HL-60 (cell line): ENCODE results near the gene SPSB4.

Experiments used
- DNase-seq, 2 experiments: peaks; one replicate each; pipeline ENCODE4 v3.0.0-alpha.2; 2010 to 2020; ENCODE audit warnings: low read depth in 1 of 2, low spot score in 1 of 2
- H3K27ac ChIP-seq: fragments of 250-450 bp; sonication (Bioruptor Pico); replicated peaks from 2 replicates; pipeline ENCODE4 v1.5.1; 2020; ENCODE audit warnings: mild to moderate bottlenecking, moderate library complexity
- H3K27me3 ChIP-seq: fragments of 250-450 bp; sonication (Bioruptor Pico); 2 replicates; pipeline ENCODE4 v1.5.1; 2021; ENCODE audit warnings: mild to moderate bottlenecking, moderate library complexity; ENCODE audit not compliant: insufficient read depth, poor library complexity, severe bottlenecking
- H3K4me3 ChIP-seq: replicated peaks from 2 replicates; pipeline ENCODE4 v1.5.1; 2011; ENCODE audit warnings: mild to moderate bottlenecking, control low read depth, low read length; ENCODE audit not compliant: insufficient read depth
- CTCF ChIP-seq: IDR thresholded peaks from one replicate; pipeline ENCODE4 v1.5.1; 2011; ENCODE audit warnings: low read length, control low read depth, inconsistent platforms; ENCODE audit not compliant: insufficient read depth
- GABPA ChIP-seq: IDR thresholded peaks from 2 replicates; pipeline ENCODE4 v1.6.1; 2012; ENCODE audit warnings: low read depth
- POLR2AphosphoS5 ChIP-seq: IDR thresholded peaks from 2 replicates; pipeline ENCODE4 v1.6.1; 2012; ENCODE audit warnings: low read depth
- REST ChIP-seq: IDR thresholded peaks from 2 replicates; pipeline ENCODE4 v1.6.1; 2012; ENCODE audit warnings: low read depth; ENCODE audit not compliant: insufficient replicate concordance
- SPI1 ChIP-seq: IDR thresholded peaks from 2 replicates; pipeline ENCODE4 v1.6.1; 2012; ENCODE audit warnings: low read depth, mild to moderate bottlenecking, borderline replicate concordance

Gene SPSB4

GRCh38 chr3:141105828-141106628, 54.9 kb downstream of the SPSB4 start:
- TF ChIP-seq POLR2AphosphoS5, result no peak
- peak; percentile 60 for TF ChIP-seq CTCF
- Histone ChIP-seq H3K27ac (no peak overlapping the region), H3K27me3 (no peaks in the 10 kb centered on the region), H3K4me3 (no peak overlapping the region)
- DNase-seq, result peak; percentile 30 to 68

GRCh38 chr3:141106842-141107241, 55.7 kb downstream of the SPSB4 start:
- Histone ChIP-seq H3K4me3 (no peak overlapping the region), H3K27me3 (no peaks in the 10 kb centered on the region), H3K27ac (no peak overlapping the region)
- no peak for DNase-seq
- TF ChIP-seq CTCF, result no peak
- TF ChIP-seq SPI1, result no peak
- no peak for TF ChIP-seq REST
- no peak for TF ChIP-seq POLR2AphosphoS5
- no peak for TF ChIP-seq GABPA

GRCh38 chr3:141108039-141108438, 56.9 kb downstream of the SPSB4 start:
- no peak for DNase-seq
- Histone ChIP-seq H3K27ac (no peak overlapping the region), H3K27me3 (no peaks in the 10 kb centered on the region), H3K4me3 (no peak overlapping the region)
- TF ChIP-seq REST (no peak), GABPA (no peak), SPI1 (no peak), POLR2AphosphoS5 (no peak), CTCF (no peak)

- Histone ChIP-seq H3K27me3 (no peaks in the 10 kb centered on the region), H3K4me3 (no peak overlapping the region), H3K27ac (no peak overlapping the region)
- no peak for TF ChIP-seq SPI1
- no peak for TF ChIP-seq REST
- DNase-seq, result no peak
Measured at GRCh38 chr3:141109751-141110150, 58.6 kb downstream of the SPSB4 start.
